Stimulated activated memory B cell treated with anti-CD40 and anti-IgM and Interleukin-4, amounts not matched to agents 10 μg/mL and 1 μg/mL and 100 μg/mL, for 72 hours (primary cell): ENCODE measurements around the gene CTTNBP2.

Experiments
- ATAC-seq: fragments of 150-1000 bp; cut with Tn5 transposase; 2 replicates; pipeline ENCODE4 v1.10.0; 2021
- H3K27ac Mint-ChIP-seq: one replicate; pipeline ENCODE4 v1.8.0; 2022; ENCODE audit warnings: mild to moderate bottlenecking, mixed read lengths
- H3K27me3 Mint-ChIP-seq: one replicate; pipeline ENCODE4 v1.8.0; 2022; ENCODE audit warnings: mixed read lengths
- H3K36me3 Mint-ChIP-seq: one replicate; pipeline ENCODE4 v1.8.0; 2022; ENCODE audit warnings: mixed read lengths
- H3K4me1 Mint-ChIP-seq: one replicate; pipeline ENCODE4 v1.8.0; 2022; ENCODE audit warnings: mixed read lengths
- H3K4me3 Mint-ChIP-seq: one replicate; pipeline ENCODE4 v1.8.0; 2022; ENCODE audit warnings: mild to moderate bottlenecking, moderate library complexity, mixed read lengths
- H3K9me3 Mint-ChIP-seq: one replicate; pipeline ENCODE4 v1.8.0; 2022; ENCODE audit warnings: mixed read lengths

CTTNBP2 gene

GRCh38 chr7:117790731-117791130 is 82.5 kb downstream of the CTTNBP2 start:
- Mint-ChIP-seq H3K4me3 (no peak overlapping the region), H3K9me3 (no peaks in the 10 kb centered on the region), H3K27ac (no peak overlapping the region), H3K4me1 (peaks cover 6% of the 10 kb centered on the region), H3K27me3 (no peaks in the 10 kb centered on the region), H3K36me3 (no peaks in the 10 kb centered on the region)
- ATAC-seq: no peak

GRCh38 chr7:117790251-117790650 is 83.0 kb downstream of the CTTNBP2 start:
- H3K27ac Mint-ChIP-seq: no peak overlapping the region
- no peaks in the 10 kb centered on the region for H3K36me3 Mint-ChIP-seq
- no peaks in the 10 kb centered on the region for H3K27me3 Mint-ChIP-seq
- no peak for ATAC-seq
- peaks cover 6% of the 10 kb centered on the region for H3K4me1 Mint-ChIP-seq
- no peaks in the 10 kb centered on the region for H3K9me3 Mint-ChIP-seq
- no peak overlapping the region for H3K4me3 Mint-ChIP-seq

DNA sequence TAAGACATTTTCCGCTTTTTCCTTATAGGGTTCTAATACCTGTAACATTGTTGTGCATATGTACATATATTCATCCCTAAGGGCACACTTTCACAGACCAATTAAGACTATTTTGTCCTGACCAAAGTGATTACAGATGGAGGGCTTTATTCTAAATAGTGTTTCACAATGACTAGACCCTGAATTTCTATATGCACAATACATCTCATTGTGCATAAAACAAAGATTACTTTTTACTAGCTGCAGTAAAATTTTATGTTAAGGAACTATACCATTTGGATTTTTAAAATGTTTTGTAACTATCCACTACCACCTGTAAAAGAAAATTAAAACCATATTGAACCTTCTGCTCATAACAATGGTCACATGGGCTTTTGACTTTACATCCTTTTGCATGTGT is 87.8 kb downstream of the CTTNBP2 start:
- Mint-ChIP-seq H3K27ac (no peak overlapping the region), H3K27me3 (no peaks in the 10 kb centered on the region), H3K9me3 (no peaks in the 10 kb centered on the region), H3K36me3 (no peaks in the 10 kb centered on the region), H3K4me3 (no peak overlapping the region), H3K4me1 (no peaks in the 10 kb centered on the region)
- no peak for ATAC-seq

GRCh38 chr7:117784315-117784714 is 88.9 kb downstream of the CTTNBP2 start:
- Mint-ChIP-seq H3K27me3 (no peaks in the 10 kb centered on the region), H3K4me1 (no peaks in the 10 kb centered on the region), H3K4me3 (no peak overlapping the region), H3K27ac (no peak overlapping the region), H3K9me3 (no peaks in the 10 kb centered on the region), H3K36me3 (no peaks in the 10 kb centered on the region)
- ATAC-seq: no peak

DNA sequence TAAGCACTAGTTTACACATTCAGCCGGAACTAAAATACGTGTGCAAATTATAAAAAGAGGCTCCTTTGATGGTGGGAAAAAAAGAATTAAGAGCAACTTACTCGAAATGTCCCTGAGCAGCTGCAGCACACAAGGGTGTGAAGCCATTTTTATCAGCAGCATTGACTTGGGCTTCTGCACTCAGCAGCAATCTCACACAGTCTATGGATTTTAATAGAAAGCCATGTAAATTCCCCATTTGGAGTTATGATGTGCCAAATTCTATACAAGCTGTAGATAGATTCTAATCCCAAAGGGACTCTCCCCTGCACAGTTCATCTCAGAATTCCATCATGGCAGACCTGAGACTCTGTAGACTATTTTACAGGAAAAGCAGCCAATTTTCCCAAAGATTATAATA is 90.5 kb downstream of the CTTNBP2 start:
- H3K36me3 Mint-ChIP-seq: no peaks in the 10 kb centered on the region
- no peak overlapping the region for H3K27ac Mint-ChIP-seq
- no peaks in the 10 kb centered on the region for H3K9me3 Mint-ChIP-seq
- H3K4me3 Mint-ChIP-seq: no peak overlapping the region
- no peak for ATAC-seq
- H3K4me1 Mint-ChIP-seq: no peaks in the 10 kb centered on the region
- no peaks in the 10 kb centered on the region for H3K27me3 Mint-ChIP-seq

DNA sequence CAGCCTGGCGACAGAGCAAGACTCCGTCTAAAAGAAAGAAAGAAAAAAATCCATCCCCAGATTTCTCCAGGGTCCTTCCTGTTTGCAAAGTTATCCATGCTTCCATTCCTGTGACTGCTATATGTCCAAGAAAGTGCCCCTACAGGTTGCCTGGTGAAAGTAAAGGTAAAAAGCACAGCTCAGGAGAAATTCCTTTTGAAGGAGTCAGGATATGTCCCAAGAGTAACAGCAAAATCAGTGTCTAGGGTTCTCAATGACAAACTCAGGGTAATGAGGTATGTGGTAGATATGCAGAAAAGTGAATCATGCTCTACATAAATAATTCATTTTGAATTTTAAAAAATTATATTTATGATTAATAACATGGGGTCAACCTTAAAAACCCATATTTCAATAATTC is 91.5 kb downstream of the CTTNBP2 start:
- no peak for ATAC-seq
- no peaks in the 10 kb centered on the region for H3K9me3 Mint-ChIP-seq
- H3K27me3 Mint-ChIP-seq: no peaks in the 10 kb centered on the region
- H3K4me1 Mint-ChIP-seq: no peaks in the 10 kb centered on the region
- H3K4me3 Mint-ChIP-seq: no peak overlapping the region
- H3K36me3 Mint-ChIP-seq: no peaks in the 10 kb centered on the region
- H3K27ac Mint-ChIP-seq: no peak overlapping the region

DNA sequence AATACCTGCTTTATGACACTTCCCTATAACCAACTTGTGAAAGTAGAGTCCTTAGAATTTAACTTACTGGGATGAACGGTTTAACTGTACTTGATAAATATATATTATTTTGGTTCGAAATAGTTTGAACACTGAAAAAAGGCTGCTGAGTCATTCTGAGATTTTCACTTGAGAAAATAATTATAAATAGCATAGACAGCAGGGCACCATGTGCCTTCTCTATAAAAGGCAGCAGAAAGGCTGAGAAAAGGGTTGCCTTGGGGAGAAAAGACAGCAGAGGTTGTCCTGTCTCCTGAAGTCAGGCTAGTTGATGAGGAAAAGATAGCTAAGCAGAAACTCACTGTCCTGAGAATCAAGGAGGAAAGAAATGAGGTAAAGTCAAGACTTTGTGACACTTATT is 92.4 kb downstream of the CTTNBP2 start:
- H3K36me3 Mint-ChIP-seq: no peaks in the 10 kb centered on the region

GRCh38 chr7:117777335-117778142 is 95.7 kb downstream of the CTTNBP2 start:
- H3K9me3 Mint-ChIP-seq: no peaks in the 10 kb centered on the region
- H3K27ac Mint-ChIP-seq: no peak overlapping the region
- ATAC-seq: no peak
- no peaks in the 10 kb centered on the region for H3K36me3 Mint-ChIP-seq
- H3K4me3 Mint-ChIP-seq: no peak overlapping the region
- peaks cover 18% of the 10 kb centered on the region for H3K4me1 Mint-ChIP-seq
- peaks cover 2% of the 10 kb centered on the region for H3K27me3 Mint-ChIP-seq

More for the DNA sequence above, 92.4 kb downstream of the CTTNBP2 start:
- H3K4me3 Mint-ChIP-seq: no peak overlapping the region
- H3K9me3 Mint-ChIP-seq: no peaks in the 10 kb centered on the region
- peaks cover 6% of the 10 kb centered on the region for H3K4me1 Mint-ChIP-seq
- no peaks in the 10 kb centered on the region for H3K27me3 Mint-ChIP-seq
- ATAC-seq: no peak
- H3K27ac Mint-ChIP-seq: no peak overlapping the region

DNA sequence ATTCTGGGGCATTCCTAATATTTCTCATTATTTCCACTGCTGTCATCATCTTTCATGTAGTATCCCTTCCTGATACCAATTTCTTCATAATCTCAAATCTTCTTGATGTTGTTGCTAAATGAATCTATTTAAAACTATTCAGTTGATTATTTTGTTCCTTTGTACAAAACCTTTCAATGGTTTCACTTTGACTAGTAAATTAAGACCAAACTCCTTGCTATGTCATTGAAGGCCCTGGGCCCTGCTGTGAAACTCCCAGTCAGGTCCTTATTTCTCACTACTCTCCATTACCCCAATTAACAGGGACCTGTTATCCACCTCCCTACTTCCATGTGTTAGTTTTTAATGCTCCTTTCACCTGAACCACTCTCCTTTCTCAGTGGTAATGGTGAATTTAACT is 97.0 kb downstream of the CTTNBP2 start:
- Mint-ChIP-seq H3K4me1 (peaks cover 18% of the 10 kb centered on the region), H3K4me3 (no peak overlapping the region), H3K36me3 (no peaks in the 10 kb centered on the region), H3K9me3 (no peaks in the 10 kb centered on the region), H3K27ac (no peak overlapping the region), H3K27me3 (peaks cover 15% of the 10 kb centered on the region)
- no peak for ATAC-seq

DNA sequence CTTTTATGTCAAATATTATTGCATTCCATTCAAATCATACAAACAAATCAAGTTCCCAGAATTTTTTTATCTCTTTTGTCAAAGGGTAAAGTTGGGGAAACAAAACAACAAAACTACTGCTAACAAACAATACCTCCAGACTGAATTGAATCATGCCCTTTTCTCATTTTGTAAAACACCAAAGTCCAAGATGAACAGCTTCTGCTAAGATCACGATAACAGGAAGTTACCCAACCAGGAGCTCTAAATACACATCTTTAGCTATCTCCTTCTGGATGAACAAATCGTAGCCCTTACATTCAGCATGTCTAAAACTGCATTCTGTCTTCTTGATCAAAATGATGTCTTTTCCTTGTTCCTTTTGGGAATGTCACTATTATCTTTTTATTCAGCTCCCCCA is 97.4 kb downstream of the CTTNBP2 start:
- Mint-ChIP-seq H3K9me3 (no peaks in the 10 kb centered on the region), H3K4me3 (no peak overlapping the region)
- no peak for ATAC-seq

DNA sequence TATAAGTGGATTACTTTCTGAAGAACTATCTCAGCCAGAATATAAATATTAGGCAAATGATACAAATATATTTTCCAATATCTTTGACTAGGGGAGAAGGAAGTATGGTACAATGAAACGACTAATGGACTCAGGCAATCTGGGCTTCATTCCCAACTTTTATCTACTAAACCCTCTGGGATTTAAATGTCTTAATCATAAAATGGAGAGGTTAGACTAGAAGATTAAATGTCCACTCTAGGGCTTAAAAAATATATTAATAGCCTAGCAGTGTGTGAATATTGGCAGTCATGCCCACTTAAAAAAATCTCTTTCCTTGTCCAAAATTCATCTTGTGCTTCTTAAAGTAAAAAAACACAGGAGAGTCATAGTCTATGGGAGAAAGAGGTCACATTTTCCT is 98.3 kb downstream of the CTTNBP2 start:
- H3K36me3 Mint-ChIP-seq: no peaks in the 10 kb centered on the region
- no peaks in the 10 kb centered on the region for H3K9me3 Mint-ChIP-seq
- H3K27ac Mint-ChIP-seq: no peak overlapping the region
- peaks cover 21% of the 10 kb centered on the region for H3K27me3 Mint-ChIP-seq
- ATAC-seq: no peak
- no peak overlapping the region for H3K4me3 Mint-ChIP-seq
- peaks cover 18% of the 10 kb centered on the region for H3K4me1 Mint-ChIP-seq

More for the DNA sequence above, 97.4 kb downstream of the CTTNBP2 start:
- H3K36me3 Mint-ChIP-seq: no peaks in the 10 kb centered on the region
- H3K4me1 Mint-ChIP-seq: peaks cover 18% of the 10 kb centered on the region
- peaks cover 19% of the 10 kb centered on the region for H3K27me3 Mint-ChIP-seq
- H3K27ac Mint-ChIP-seq: no peak overlapping the region

GRCh38 chr7:117772421-117772820 is 100.8 kb downstream of the CTTNBP2 start:
- Mint-ChIP-seq H3K4me3 (no peak overlapping the region), H3K36me3 (no peaks in the 10 kb centered on the region), H3K27ac (no peak overlapping the region), H3K9me3 (no peaks in the 10 kb centered on the region), H3K4me1 (peaks cover 18% of the 10 kb centered on the region), H3K27me3 (peaks cover 21% of the 10 kb centered on the region)
- no peak for ATAC-seq

DNA sequence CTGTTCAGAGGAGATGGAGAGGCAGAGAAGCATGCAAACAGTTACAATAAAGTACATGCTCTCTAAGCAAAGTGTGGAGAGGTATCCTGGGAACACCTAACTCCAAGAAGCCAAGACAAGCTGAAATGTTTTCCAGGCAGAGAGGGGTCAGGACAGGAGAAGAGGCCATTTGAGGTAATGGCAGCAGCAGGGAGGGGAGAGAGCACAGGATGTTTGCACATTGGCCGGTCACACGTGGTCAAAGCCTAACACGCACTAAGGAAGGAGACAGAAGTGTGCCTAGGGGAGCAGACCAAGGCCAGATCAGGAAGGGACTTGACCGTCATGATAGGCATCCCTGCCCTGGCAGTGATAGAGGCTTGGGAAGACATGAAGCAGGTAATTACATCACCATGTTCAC is 101.5 kb downstream of the CTTNBP2 start:
- Mint-ChIP-seq H3K36me3 (no peaks in the 10 kb centered on the region), H3K27ac (no peak overlapping the region), H3K27me3 (peaks cover 21% of the 10 kb centered on the region), H3K9me3 (no peaks in the 10 kb centered on the region), H3K4me1 (peaks cover 18% of the 10 kb centered on the region), H3K4me3 (no peak overlapping the region)
- ATAC-seq: no peak

DNA sequence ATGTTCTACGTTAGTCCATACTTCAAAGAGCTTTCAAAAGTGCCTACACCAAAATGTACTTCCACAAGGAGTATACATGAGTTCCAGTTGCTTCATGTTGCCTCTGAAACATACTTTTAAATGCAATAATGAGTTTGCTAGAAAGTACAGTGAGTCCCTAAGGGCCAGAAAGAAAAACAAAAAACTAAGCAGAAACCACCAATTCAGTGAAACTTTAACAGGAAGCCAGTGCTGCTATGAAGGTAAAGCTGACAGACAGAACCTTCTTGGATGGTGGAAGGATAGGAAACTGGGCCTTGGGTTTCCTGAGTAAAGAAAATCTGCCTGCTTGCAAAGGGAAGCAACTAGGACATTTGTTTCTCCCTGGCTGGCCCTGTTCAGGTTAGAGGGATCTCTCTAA is 104.2 kb downstream of the CTTNBP2 start:
- no peak for ATAC-seq
- H3K27me3 Mint-ChIP-seq: peaks cover 23% of the 10 kb centered on the region
- H3K4me1 Mint-ChIP-seq: peaks cover 11% of the 10 kb centered on the region
- H3K9me3 Mint-ChIP-seq: no peaks in the 10 kb centered on the region
- no peaks in the 10 kb centered on the region for H3K36me3 Mint-ChIP-seq
- no peak overlapping the region for H3K4me3 Mint-ChIP-seq
- H3K27ac Mint-ChIP-seq: no peak overlapping the region

GRCh38 chr7:117767951-117768350 is 105.3 kb downstream of the CTTNBP2 start:
- peaks cover 30% of the 10 kb centered on the region for H3K27me3 Mint-ChIP-seq
- H3K4me3 Mint-ChIP-seq: no peak overlapping the region
- no peaks in the 10 kb centered on the region for H3K9me3 Mint-ChIP-seq
- H3K4me1 Mint-ChIP-seq: peaks cover under 1% of the 10 kb centered on the region
- no peak for ATAC-seq
- no peaks in the 10 kb centered on the region for H3K36me3 Mint-ChIP-seq
- no peak overlapping the region for H3K27ac Mint-ChIP-seq

DNA sequence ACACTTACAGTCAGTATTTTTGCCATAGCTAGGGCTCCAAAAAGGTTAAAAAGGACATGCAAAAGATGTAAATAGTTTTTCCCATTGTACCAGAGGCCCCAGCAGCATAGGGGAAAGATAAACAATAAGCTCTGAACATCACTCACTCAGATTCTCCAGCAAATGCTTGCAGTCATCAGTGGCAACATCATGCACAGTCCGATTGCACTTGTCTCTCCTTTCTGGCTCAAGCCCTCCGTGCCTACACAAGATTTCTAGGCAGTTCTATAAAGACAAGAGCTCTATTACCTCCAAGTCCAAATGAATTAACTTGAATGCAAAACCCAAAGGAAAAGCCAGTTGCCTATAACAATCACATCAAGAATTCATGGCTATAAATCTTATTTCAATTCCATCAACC is 106.3 kb downstream of the CTTNBP2 start:
- H3K4me1 Mint-ChIP-seq: no peaks in the 10 kb centered on the region
- no peaks in the 10 kb centered on the region for H3K36me3 Mint-ChIP-seq
- peaks cover 22% of the 10 kb centered on the region for H3K27me3 Mint-ChIP-seq
- no peak overlapping the region for H3K4me3 Mint-ChIP-seq
- H3K27ac Mint-ChIP-seq: no peak overlapping the region
- ATAC-seq: no peak
- H3K9me3 Mint-ChIP-seq: no peaks in the 10 kb centered on the region
